Neuron (in vitro differentiated cells): ENCODE measurements around the gene GOLPH3.
"Not testable (repeated sequence)": the region's sequence is repeated elsewhere in the genome, so short reads cannot be mapped to it uniquely, and the experiment has no call there.

Experiments used
- H2AFZ ChIP-seq: one replicate; pipeline ENCODE4 v1.6.1; 2013; ENCODE audit warnings: low read depth, mild to moderate bottlenecking, inconsistent platforms, low read length, moderate library complexity
- H3K27me3 ChIP-seq: one replicate; pipeline ENCODE4 v1.6.1; 2013; ENCODE audit warnings: low read length; ENCODE audit not compliant: insufficient read depth
- H3K36me3 ChIP-seq: one replicate; pipeline ENCODE4 v1.6.1; 2013; ENCODE audit warnings: low read length; ENCODE audit not compliant: insufficient read depth
- H3K4me1 ChIP-seq: one replicate; pipeline ENCODE4 v1.6.1; 2013; ENCODE audit warnings: low read length; ENCODE audit not compliant: insufficient read depth
- H3K4me3 ChIP-seq: 2 replicates; pipeline ENCODE4 v1.5.1; 2013; ENCODE audit warnings: mild to moderate bottlenecking, low read length, moderate library complexity
- H3K9me3 ChIP-seq: one replicate; pipeline ENCODE4 v1.6.1; 2013; ENCODE audit warnings: low read length

GOLPH3 gene

DNA sequence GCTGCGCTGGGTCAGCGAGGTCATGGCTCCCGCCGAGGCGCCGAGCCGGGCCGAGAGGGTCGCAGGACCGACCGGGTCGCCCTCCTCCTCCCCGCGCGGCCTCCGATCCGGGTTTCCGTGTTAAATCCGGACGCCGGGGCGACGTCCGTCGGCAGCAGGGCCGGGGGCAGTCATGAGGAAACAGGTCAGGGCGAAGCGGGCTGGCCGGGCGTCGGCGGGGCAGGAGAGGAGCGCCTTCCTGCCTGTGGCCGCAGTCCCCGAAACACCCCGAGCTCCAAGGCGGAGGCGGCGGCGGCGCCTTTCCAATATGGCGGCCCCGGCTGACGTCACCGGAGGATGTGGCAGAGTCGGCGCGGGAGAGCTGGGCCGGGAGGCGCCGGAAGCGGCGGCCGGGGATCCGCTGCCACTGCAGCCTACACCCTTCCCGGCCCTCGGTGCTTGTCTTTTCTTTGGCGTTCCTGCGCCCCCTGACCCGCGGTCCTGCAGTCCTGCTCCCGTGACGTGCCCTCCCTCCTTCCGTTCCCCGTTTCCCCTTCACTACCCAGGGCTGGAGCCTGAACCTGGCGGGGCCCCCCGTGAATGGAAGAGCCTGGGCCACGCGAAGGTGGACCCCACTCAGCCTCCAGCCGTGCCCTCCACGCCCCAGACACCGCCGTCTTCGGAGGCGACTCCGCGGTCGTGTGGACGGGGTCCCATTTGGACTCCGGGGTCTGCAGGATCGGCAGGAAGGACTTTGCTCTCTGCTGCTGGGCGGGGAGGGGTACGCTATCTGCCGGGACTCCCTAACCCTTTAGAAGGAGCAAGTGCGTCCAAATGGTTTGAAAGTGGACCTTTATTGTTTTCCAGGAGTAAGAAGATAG is at the start of gene GOLPH3:
Gene GOLPH3, minus strand, starts transcription at position 309 of the 860 bp plus-strand sequence. Its CDS starts 285 bp downstream, at position 24.
- Histone ChIP-seq H3K36me3 (peaks cover 25% of the 10 kb centered on the region), H3K27me3 (no peaks in the 10 kb centered on the region), H3K4me1 (peaks cover 10% of the 10 kb centered on the region), H3K9me3 (no peaks in the 10 kb centered on the region), H2AFZ (peak within 1 kb of the TSS; percentile 86), H3K4me3 (peak within 1 kb of the TSS; percentile 80)

DNA sequence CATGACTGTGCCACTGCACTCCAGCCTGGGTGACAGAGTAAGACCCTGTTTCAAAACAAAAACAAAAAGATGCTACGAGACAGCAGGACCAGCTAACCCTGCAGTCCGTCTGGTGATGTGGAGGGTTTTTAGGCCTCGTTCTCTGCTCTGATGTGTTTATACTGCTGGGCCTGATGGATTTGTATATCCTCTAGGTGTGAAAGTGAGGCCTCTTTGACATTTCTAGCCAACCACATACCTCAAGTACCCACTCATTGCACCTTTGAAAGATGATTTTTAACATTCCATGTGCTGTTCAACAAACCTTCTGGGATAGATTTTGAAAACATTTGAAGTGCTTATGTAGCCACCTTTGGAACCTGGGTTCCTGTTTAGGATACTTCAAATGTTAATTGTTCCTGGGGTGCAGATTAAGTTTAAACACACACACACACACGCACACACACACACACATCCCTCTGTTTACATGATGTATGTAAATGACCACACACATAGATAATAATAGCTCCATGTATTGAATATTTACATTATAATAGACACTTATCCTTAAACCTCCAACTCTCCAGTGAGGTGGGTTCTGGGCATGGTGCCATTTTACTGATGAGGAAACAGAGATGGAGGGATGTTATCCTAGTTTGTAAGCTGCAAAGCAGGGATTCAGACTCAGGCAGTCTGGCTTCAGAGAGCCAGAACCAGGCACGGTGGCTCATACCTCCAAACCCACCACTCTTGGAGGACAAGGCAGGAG is 48.8 kb upstream of the GOLPH3 start:
- Histone ChIP-seq H3K4me1 (peaks cover 7% of the 10 kb centered on the region), H3K27me3 (no peaks in the 10 kb centered on the region), H3K4me3 (no peak overlapping the region), H3K36me3 (no peaks in the 10 kb centered on the region), H2AFZ (no peak overlapping the region), H3K9me3 (no peaks in the 10 kb centered on the region)

DNA sequence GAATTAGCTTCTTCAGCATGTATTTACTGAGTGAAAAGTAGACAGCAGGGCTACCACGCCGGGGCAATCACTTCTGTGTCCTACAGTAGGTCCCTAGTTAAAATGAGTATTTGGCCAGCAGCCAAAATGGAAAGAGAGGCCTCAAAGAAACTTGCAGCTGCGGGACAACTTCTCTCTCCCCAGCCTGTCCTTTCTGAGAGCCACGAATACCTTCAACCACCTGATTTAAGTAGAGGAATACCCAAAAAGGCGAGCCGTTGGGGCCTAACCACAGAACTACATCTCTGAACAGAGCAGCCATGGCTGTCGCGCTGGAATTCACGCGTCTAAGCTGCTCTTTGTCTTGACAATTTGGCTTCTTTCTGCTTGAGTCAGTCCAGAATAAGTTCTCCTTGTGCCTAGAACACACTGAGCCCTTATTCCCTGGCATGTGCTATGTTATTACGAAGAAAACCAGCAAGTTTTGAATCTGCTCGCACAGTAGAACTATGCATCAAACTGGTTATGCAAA is 43.8 kb upstream of the GOLPH3 start:
- Histone ChIP-seq H3K9me3 (no peaks in the 10 kb centered on the region), H3K27me3 (no peaks in the 10 kb centered on the region), H2AFZ (no peak overlapping the region), H3K4me1 (no peaks in the 10 kb centered on the region), H3K4me3 (no peak overlapping the region), H3K36me3 (no peaks in the 10 kb centered on the region)

DNA sequence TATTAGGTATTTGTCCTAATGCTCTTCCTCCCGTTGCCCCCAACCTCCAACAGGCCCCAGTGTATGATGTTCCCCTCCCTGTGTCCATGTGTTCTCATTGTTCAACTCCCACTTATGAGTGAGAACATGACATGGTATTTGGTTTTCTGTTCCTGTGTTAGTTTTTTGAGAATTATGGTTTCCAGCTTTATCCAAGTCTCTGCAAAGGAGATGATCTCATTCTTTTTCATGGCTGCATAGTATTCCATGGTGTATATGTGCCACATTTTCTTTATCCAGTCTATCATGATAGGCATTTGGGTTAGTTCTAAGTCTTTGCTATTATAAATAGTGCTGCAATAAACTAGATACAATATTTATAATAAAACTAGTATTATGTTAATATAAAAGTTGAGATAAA is 40.2 kb upstream of the GOLPH3 start:
- H3K4me1 ChIP-seq, H3K36me3 ChIP-seq, H2AFZ ChIP-seq, H3K27me3 ChIP-seq, H3K9me3 ChIP-seq, H3K4me3 ChIP-seq: not testable (repeated sequence)

DNA sequence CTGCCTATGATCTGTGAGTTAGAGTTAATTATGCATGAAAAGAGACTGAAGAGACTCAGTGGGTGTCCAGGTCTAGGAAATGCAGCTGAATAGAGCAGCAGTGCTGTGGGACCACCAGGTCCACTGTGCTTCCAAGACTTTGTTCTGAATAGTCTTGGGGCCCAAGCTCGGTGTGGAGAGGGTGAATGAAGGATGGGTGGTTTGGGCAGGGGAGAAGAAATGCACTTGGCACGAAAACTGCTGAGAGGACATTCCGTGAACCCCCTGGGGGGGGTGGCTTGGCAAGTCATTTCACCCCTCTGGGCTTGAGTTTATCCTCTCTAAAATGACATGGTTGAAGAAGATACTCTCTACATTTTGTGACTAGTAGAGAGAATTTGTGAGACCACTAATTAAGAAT is 36.0 kb upstream of the GOLPH3 start:
- H3K9me3 ChIP-seq, result no peaks in the 10 kb centered on the region
- H3K4me1 ChIP-seq, result no peaks in the 10 kb centered on the region
- H2AFZ ChIP-seq, result no peak overlapping the region
- no peak overlapping the region for H3K4me3 ChIP-seq
- H3K36me3 ChIP-seq, result no peaks in the 10 kb centered on the region
- no peaks in the 10 kb centered on the region for H3K27me3 ChIP-seq

DNA sequence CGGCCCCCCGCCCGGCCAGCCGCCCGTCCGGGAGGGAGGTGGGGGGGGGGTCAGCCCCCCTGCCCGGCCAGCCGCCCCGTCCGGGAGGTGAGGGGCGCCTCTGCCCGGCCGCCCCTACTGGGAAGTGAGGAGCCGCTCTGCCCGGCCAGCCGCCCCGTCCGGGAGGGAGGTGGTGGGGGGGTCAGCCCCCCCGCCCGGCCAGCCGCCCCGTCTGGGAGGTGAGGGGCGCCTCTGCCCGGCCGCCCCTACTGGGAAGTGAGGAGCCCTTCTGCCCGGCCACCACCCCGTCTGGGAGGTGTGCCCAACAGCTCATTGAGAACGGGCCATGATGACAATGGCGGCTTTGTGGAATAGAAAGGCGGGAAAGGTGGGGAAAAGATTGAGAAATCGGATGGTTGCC is 34.7 kb upstream of the GOLPH3 start:
- H3K4me3 ChIP-seq, H3K36me3 ChIP-seq, H3K4me1 ChIP-seq, H2AFZ ChIP-seq, H3K9me3 ChIP-seq, H3K27me3 ChIP-seq: not testable (repeated sequence)

DNA sequence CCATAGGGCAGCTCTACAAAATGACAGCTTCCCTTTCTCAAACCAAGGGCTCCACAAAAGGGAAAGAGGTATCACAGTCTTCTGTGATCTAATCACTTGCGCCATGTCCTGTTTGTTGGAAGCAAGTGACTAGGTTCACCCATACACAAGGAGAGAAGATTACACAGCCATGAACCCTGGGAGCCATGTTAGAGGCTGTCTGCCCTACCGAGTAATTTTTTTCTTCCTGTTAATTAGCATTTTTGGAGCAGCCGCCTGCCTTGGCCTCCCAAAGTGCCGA is 33.2 kb upstream of the GOLPH3 start:
- Histone ChIP-seq H3K4me1 (no peaks in the 10 kb centered on the region), H2AFZ (no peak overlapping the region), H3K4me3 (no peak overlapping the region), H3K9me3 (no peaks in the 10 kb centered on the region), H3K27me3 (no peaks in the 10 kb centered on the region), H3K36me3 (no peaks in the 10 kb centered on the region)

DNA sequence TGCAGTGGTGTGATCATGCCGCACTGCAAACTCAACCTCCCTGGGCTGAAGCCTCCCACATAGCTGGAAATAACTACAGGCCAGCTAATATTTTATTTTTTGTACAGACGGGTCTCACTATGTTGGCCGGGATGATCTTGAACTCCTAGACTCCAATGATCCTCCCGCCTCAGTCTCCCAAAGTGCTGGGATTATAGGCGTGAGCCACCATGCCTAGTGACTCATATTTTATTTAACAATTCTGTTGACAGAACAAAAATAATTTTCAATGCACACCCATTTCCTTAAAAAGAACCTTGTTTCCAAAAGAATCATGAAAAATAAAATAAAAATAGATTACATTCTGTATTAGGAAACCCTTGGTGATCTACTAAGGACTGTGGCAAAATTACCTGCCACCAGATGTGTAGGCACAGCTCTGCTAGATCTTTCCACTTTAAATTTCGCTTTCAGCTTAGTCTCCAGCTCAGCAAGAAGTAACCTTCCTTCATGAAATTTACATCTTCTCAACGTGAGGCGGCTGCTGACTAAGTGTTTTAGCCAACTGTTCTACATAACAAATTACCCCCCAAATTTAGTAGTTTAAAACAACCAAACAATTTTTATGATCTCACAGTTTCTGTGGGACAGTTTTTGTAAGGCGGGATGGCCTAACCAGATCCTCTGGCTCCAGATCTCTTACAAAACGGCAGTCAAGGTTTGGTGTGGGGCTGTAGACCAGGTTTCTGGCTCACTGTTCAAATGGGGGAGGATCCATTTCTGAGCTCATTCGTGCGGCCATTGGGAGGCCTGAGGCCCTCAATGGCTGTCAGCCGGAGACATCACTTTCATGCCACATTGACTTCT is 32.6 kb upstream of the GOLPH3 start:
- Histone ChIP-seq H3K4me3 (no peak overlapping the region), H3K36me3 (no peaks in the 10 kb centered on the region), H3K4me1 (no peaks in the 10 kb centered on the region), H3K27me3 (no peaks in the 10 kb centered on the region), H2AFZ (no peak overlapping the region), H3K9me3 (no peaks in the 10 kb centered on the region)

DNA sequence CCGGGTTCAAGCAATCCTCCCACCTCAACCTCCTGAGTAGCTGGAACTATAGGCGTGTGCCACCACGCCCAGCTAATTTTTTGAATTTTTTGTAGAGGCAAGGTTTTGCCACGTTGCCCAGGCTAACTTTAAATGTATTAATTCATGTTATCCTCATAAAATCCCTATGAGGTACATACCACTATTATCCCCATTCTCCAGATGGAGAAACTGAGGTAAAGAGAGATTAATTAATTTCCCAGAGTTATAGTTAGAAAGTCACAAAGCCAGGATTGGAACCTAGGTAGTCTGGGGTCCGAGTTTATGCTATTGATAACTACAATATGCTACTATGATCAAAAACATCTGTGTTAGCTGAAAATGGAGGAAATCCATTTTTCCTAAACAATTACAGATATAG is 31.9 kb upstream of the GOLPH3 start:
- H3K4me3 ChIP-seq, result no peak overlapping the region
- H3K4me1 ChIP-seq, result no peaks in the 10 kb centered on the region
- no peak overlapping the region for H2AFZ ChIP-seq
- no peaks in the 10 kb centered on the region for H3K9me3 ChIP-seq
- H3K27me3 ChIP-seq, result no peaks in the 10 kb centered on the region
- H3K36me3 ChIP-seq, result no peaks in the 10 kb centered on the region

DNA sequence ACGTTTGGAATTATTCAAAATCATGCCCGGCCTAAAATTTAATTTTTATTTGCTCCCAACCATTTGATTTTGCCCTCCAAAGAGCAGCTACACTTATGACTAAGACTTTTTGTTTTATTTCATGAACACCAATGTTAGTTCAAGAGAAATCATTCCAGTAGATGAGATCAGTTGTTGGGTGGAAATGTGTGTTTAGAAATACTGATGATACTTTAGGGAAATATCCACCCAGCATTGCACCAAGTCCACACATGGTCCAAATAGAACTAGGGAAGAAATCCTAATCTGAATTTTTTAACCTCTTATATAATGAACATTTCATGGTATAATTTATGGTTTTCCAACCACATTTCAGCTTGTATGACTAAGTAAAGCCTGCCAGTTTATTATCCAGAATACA is 28.3 kb upstream of the GOLPH3 start:
- H3K36me3 ChIP-seq, result no peaks in the 10 kb centered on the region
- no peaks in the 10 kb centered on the region for H3K27me3 ChIP-seq
- no peak overlapping the region for H3K4me3 ChIP-seq
- H3K9me3 ChIP-seq, result no peaks in the 10 kb centered on the region
- H2AFZ ChIP-seq, result no peak overlapping the region
- H3K4me1 ChIP-seq, result no peaks in the 10 kb centered on the region

DNA sequence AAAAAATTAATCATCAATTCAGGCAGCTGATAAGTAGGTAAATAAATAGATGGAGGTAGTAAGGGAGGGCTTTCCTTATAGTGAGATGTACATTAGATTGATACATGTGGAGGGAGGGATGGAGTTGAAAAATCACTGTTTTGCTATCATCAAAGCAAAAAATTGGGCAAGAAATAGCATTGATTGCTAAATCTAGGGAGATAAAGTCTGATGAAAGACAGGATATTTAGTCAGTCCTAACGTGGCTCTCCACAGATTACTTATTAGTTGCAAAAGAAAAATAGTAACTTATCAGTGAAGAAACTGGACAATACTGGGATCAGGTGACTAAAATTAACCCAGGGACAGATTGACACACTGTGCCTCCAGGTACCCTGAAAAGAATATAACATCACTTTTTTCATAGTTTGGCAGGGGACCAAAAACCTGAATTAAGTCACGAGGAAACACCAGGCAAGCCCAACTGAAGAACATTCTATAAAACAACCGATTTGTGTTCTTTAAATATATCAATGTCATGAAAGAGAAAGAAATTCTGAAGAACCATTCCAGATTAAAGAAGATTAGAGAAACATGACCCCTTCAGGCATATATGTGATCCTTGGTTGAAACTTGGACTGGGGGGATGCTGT is 27.1 kb upstream of the GOLPH3 start:
- Histone ChIP-seq H3K4me3 (no peak overlapping the region), H2AFZ (no peak overlapping the region), H3K4me1 (no peaks in the 10 kb centered on the region), H3K27me3 (no peaks in the 10 kb centered on the region), H3K9me3 (no peaks in the 10 kb centered on the region), H3K36me3 (no peaks in the 10 kb centered on the region)

DNA sequence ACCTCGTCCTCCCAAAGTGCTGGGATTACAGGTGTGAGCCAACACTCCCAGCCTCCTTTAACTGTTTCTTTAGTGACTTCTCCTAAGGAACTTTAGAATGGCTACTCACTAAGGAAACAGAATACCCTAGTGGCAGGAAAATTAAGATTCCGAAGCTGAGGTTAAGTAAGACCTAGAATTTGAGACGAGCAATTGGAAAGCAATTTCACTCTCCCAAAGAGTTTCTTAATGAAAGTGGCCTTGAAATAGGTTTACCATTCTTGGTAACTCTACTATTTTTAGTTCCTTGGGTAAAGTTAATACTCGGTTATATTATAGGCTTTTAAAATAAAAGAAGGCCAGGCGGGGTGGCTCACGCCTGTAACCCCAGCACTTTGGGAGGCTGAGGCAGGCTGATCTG is 22.9 kb upstream of the GOLPH3 start:
- H3K27me3 ChIP-seq, result no peaks in the 10 kb centered on the region
- H3K4me3 ChIP-seq, result no peak overlapping the region
- H2AFZ ChIP-seq, result no peak overlapping the region
- H3K9me3 ChIP-seq, result no peaks in the 10 kb centered on the region
- no peaks in the 10 kb centered on the region for H3K4me1 ChIP-seq
- H3K36me3 ChIP-seq, result no peaks in the 10 kb centered on the region
